K562 (cell line): ENCODE data around the gene GIGYF2. TPM values are rescaled to one million over a fixed set of nuclear protein-coding genes. Genes with fewer than 3 reads are reported as not detected.
A peak's percentile ranks its signal among the peaks of the same experiment; 100 is the strongest.

Experiments used
- ARHGAP35 ChIP-seq: fragments of 450-650 bp; IDR thresholded peaks from 2 replicates; pipeline ENCODE4 v1.6.1; 2018; ENCODE audit not compliant: partially characterized antibody
- ATF3 ChIP-seq, 2 experiments: fragments of 450-650 bp in 1 of 2; sonication (generic) in 1 of 2; formaldehyde crosslinking in 1 of 2; IDR thresholded peaks in 1 of 2; conservative IDR thresholded peaks in 1 of 2; 2 replicates each; pipeline versions ENCODE4 v1.6.1 to v1.8.1; 2016 to 2023; ENCODE audit warnings: mild to moderate bottlenecking in 2 of 2, moderate library complexity in 2 of 2, inconsistent platforms in 1 of 2, missing genetic modification reagents in 1 of 2
- CBFA2T3 ChIP-seq: fragments of 450-650 bp; IDR thresholded peaks from 2 replicates; pipeline ENCODE4 v1.6.1; 2017
- DPF2 ChIP-seq: fragments of 450-650 bp; IDR thresholded peaks from 2 replicates; pipeline ENCODE4 v1.6.1; 2016
- E2F1 ChIP-seq: sonication (generic); formaldehyde crosslinking; IDR thresholded peaks from 2 replicates; pipeline ENCODE4 v1.8.1; 2023; ENCODE audit warnings: mild to moderate bottlenecking, missing genetic modification reagents, moderate library complexity
- ELF1 ChIP-seq: fragments of 200-800 bp; sonication (Bioruptor generic); IDR thresholded peaks from 2 replicates; pipeline ENCODE4 v1.6.1; 2016; ENCODE audit warnings: missing genetic modification characterization, missing compliant biosample characterization
- GTF2E2 ChIP-seq: fragments of 200-800 bp; sonication (Bioruptor generic); IDR thresholded peaks from 2 replicates; pipeline ENCODE4 v1.6.1; 2016; ENCODE audit warnings: missing genetic modification characterization, missing compliant biosample characterization
- HNRNPLL ChIP-seq: fragments of 200-400 bp; formaldehyde crosslinking; IDR thresholded peaks from 2 replicates; pipeline ENCODE4 v1.6.1; 2017; ENCODE audit warnings: low read length, low read depth, mild to moderate bottlenecking; ENCODE audit not compliant: poor library complexity, severe bottlenecking
- LCOR ChIP-seq: sonication (generic); formaldehyde crosslinking; IDR thresholded peaks from 2 replicates; pipeline ENCODE4 v1.8.0; 2022; ENCODE audit warnings: mild to moderate bottlenecking, missing genetic modification reagents
- NFYB ChIP-seq: IDR thresholded peaks from 2 replicates; pipeline ENCODE4 v1.6.1; 2011; ENCODE audit warnings: mild to moderate bottlenecking, moderate library complexity; ENCODE audit not compliant: insufficient read length; ENCODE audit errors: extremely low read depth
- OTX1 ChIP-seq: fragments of 450-650 bp; formaldehyde crosslinking; IDR thresholded peaks from 2 replicates; pipeline ENCODE4 v1.4.0; 2022; ENCODE audit warnings: mild to moderate bottlenecking
- POLR2A ChIP-seq: fragments of 450-650 bp; conservative IDR thresholded peaks from 2 replicates; pipeline ENCODE4 v1.6.1; 2016
- SOX6 ChIP-seq: fragments of 450-650 bp; IDR thresholded peaks from 2 replicates; pipeline ENCODE4 v1.6.1; 2014; ENCODE audit warnings: mild to moderate bottlenecking
- U2AF1 ChIP-seq: fragments of 200-400 bp; formaldehyde crosslinking; optimal IDR thresholded peaks from 2 replicates; pipeline ENCODE3; 2017; ENCODE audit warnings: mild to moderate bottlenecking, low read depth, low read length, moderate library complexity
- ZBTB7A ChIP-seq: IDR thresholded peaks from 2 replicates; pipeline ENCODE4 v1.6.1; 2011; ENCODE audit warnings: low read depth, mild to moderate bottlenecking, low read length, moderate library complexity, borderline replicate concordance; ENCODE audit not compliant: control insufficient read depth
- ZNF121 ChIP-seq: sonication (generic); formaldehyde crosslinking; conservative IDR thresholded peaks from 2 replicates; pipeline ENCODE4 v1.8.0; 2022; ENCODE audit warnings: missing genetic modification reagents
- ZNF134 ChIP-seq: fragments of 250-450 bp; sonication (Bioruptor Pico); conservative IDR thresholded peaks from 2 replicates; pipeline ENCODE4 v1.4.0; 2020
- ZNF3 ChIP-seq: fragments of 250-450 bp; sonication (Bioruptor Pico); IDR thresholded peaks from 2 replicates; pipeline ENCODE4 v1.5.0; 2021; ENCODE audit warnings: mild to moderate bottlenecking, moderate library complexity
- ZNF398 ChIP-seq: fragments of 250-450 bp; sonication (Bioruptor Pico); IDR thresholded peaks from 2 replicates; pipeline ENCODE4 v1.8.0; 2021; ENCODE audit warnings: moderate library complexity, mild to moderate bottlenecking, inconsistent platforms
- ZNF583 ChIP-seq: fragments of 250-450 bp; sonication (Bioruptor Pico); IDR thresholded peaks from 2 replicates; pipeline ENCODE4 v1.4.0; 2020
- ZNF609 ChIP-seq: sonication (generic); formaldehyde crosslinking; IDR thresholded peaks from 2 replicates; pipeline ENCODE4 v1.8.1; 2023; ENCODE audit warnings: missing genetic modification reagents, mild to moderate bottlenecking, borderline replicate concordance
- ZNF707 ChIP-seq: fragments of 250-450 bp; sonication (Bioruptor Pico); conservative IDR thresholded peaks from 2 replicates; pipeline ENCODE4 v1.8.0; 2022; ENCODE audit warnings: inconsistent platforms, mild to moderate bottlenecking, moderate library complexity
- ZSCAN29 ChIP-seq: fragments of 450-650 bp; IDR thresholded peaks from 2 replicates; pipeline ENCODE4 v1.6.1; 2017
- polyA plus RNA-seq, 8 experiments: library from polyadenylated mRNA; depleted of rRNA in 4 of 8; stranded (reverse) in 5 of 8; unstranded in 3 of 8; fragments of >200 nt; fragmentation: Nextera tagmentation in 2 of 8; fragmentation: Illumina TruSeq in 1 of 8; extraction: Ambion mirVana in 2 of 8; extraction: Trizol in 1 of 8; gene quantifications; 2 replicates each; pipeline versions ENCODE4 v1.2.1 to v1.2.3, GENCODE V29; 2011 to 2014; ENCODE audit warnings: inconsistent platforms in 1 of 8, missing spikeins in 1 of 8
- total RNA-seq, 7 experiments: library from RNA; depleted of rRNA in 6 of 7; stranded (reverse); fragments of >200 nt in 6 of 7; fragmentation: Illumina TruSeq in 2 of 7; extraction: Trizol in 2 of 7; gene quantifications; 2 replicates each; pipeline versions ENCODE4 v1.2.1 to v1.2.3, GENCODE V29; 2011 to 2021; ENCODE audit warnings: low replicate concordance in 1 of 7

The GIGYF2 gene
- total and polyA plus RNA-seq, 9 of the 15 experiments (the other 6 are each of a cell fraction or from before 2014, with no cell fraction given) = 12.7 to 52.7 (median 34.9) TPM

- TF ChIP-seq GTF2E2 (tag) = no peak
- TF ChIP-seq CBFA2T3 = peak; percentile 51
- TF ChIP-seq LCOR (CRISPR knock-in tag) = no peak
- TF ChIP-seq DPF2 = peak; percentile 89
- TF ChIP-seq ZNF121 (CRISPR knock-in tag) = no peak
- TF ChIP-seq SOX6 = peak; percentile 79
- no peak for TF ChIP-seq HNRNPLL
- TF ChIP-seq POLR2A = no peak
- no peak for TF ChIP-seq ARHGAP35
- no peak for TF ChIP-seq OTX1 (CRISPR knock-in tag)
- TF ChIP-seq ZNF134 (CRISPR knock-in tag) = no peak
- TF ChIP-seq NFYB = no peak
- TF ChIP-seq ZSCAN29 = no peak
- no peak for TF ChIP-seq ZNF609 (CRISPR knock-in tag)
- TF ChIP-seq ZNF583 (CRISPR knock-in tag) = no peak
- TF ChIP-seq E2F1 (CRISPR knock-in tag) = no peak
- TF ChIP-seq ATF3 (IDR thresholded peaks at IDR 0.05) = peak; percentile 87
- no peak for TF ChIP-seq ATF3 (CRISPR knock-in tag; conservative IDR thresholded peaks at IDR 0.05)
- no peak for TF ChIP-seq ZNF3 (CRISPR knock-in tag)
- TF ChIP-seq ZBTB7A = no peak
- no peak for TF ChIP-seq ZNF707 (CRISPR knock-in tag)
- TF ChIP-seq ELF1 (tag) = no peak
- TF ChIP-seq ZNF398 (CRISPR knock-in tag) = no peak
- no peak for TF ChIP-seq U2AF1
Observed at GRCh38 chr2:232838406-232838874, 141.3 kb downstream of the GIGYF2 start (continued).
